ENCODE measurements around the gene RHBDD2.
A peak's percentile ranks its signal among the peaks of the same experiment; 100 is the strongest.
"Not testable (repeated sequence)": the region's sequence is repeated elsewhere in the genome, so short reads cannot be mapped to it uniquely, and the experiment has no call there.

RHBDD2 gene

GRCh38 chr7:75878769-75879611, at the start of gene RHBDD2:
Gene RHBDD2, plus strand, starts transcription at chr7:75879034. Its CDS starts 49 bp downstream, at chr7:75879083.
- peak; percentile 77 to 93 for DNase-seq (ENCODE audit: low spot score in 2 of 2)
- H3K36me3 Mint-ChIP-seq = peaks cover 44% of the 10 kb centered on the region
- H3K4me3 Mint-ChIP-seq = peak within 1 kb of the TSS; percentile 98
- H3K27ac Mint-ChIP-seq = peak within 1 kb of the TSS; percentile 94
- ATAC-seq = peak; percentile 96
- H3K4me1 Mint-ChIP-seq = peaks cover 30% of the 10 kb centered on the region
- no peaks in the 10 kb centered on the region for H3K9me3 Mint-ChIP-seq

DNA sequence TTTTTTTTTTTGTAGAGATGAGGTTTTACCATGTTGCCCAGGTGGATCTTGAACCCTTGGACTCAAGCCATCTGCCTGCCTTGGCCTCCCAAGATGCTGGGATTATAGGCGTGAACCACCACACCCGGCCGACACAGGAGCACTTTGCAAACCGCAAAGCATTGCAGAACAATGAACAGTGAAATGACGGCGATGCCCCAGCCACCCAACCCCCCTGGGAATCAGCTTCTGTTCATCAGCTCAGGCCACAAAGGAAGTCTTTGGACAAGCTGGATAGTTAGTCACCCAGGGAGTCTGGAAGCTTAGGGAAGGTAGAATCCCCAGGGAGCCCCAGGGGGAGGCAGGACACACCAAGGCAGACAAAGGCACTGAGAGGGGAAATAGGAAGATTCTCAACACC, 49.2 kb upstream of the RHBDD2 start:
- not testable (repeated sequence) for H3K27ac Mint-ChIP-seq; H3K9me3 Mint-ChIP-seq; H3K36me3 Mint-ChIP-seq; DNase-seq (ENCODE audit: low spot score in 2 of 2); H3K4me3 Mint-ChIP-seq; H3K4me1 Mint-ChIP-seq; ATAC-seq

DNA sequence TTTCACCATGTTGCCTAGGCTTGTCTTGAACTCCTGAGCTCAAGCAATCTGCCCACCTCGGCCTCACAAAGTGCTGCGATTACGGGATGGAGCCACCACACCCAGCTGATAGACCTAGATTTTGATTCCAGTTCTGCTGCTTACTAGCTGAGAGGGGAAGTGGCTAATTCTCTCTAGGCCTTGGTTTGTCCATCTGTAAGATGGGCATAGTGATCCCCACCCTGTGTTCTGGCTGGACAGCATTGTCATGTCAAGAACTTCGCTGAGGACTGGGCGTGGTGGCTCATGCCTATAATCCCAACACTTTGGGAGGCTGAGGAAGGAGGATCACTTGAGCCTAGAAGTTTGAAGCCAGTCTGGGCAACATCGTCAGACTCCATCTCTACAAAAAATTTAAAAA, 47.9 kb upstream of the RHBDD2 start:
- ATAC-seq (no peak), DNase-seq (ENCODE audit: low spot score in 2 of 2) (no peak)
- Mint-ChIP-seq H3K9me3 (no peaks in the 10 kb centered on the region), H3K4me1 (no peaks in the 10 kb centered on the region), H3K27ac (no peak overlapping the region), H3K4me3 (no peak overlapping the region), H3K36me3 (no peaks in the 10 kb centered on the region)

DNA sequence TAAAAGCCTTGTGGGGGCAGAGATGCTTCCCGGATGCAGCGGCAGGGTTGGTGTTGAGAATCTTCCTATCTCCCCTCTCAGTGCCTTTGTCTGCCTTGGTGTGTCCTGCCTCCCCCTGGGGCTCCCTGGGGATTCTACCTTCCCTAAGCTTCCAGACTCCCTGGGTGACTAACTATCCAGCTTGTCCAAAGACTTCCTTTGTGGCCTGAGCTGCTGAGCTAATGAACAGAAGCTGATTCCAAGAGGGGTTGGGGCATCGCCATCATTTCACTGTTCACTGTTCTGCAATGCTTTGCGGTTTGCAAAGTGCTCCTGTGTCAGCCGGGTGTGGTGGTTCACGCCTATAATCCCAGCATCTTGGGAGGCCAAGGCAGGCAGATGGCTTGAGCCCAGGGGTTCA, 45.2 kb upstream of the RHBDD2 start:
- DNase-seq (ENCODE audit: low spot score in 2 of 2); H3K36me3 Mint-ChIP-seq; H3K4me3 Mint-ChIP-seq; H3K9me3 Mint-ChIP-seq; H3K4me1 Mint-ChIP-seq; H3K27ac Mint-ChIP-seq; ATAC-seq: not testable (repeated sequence)

DNA sequence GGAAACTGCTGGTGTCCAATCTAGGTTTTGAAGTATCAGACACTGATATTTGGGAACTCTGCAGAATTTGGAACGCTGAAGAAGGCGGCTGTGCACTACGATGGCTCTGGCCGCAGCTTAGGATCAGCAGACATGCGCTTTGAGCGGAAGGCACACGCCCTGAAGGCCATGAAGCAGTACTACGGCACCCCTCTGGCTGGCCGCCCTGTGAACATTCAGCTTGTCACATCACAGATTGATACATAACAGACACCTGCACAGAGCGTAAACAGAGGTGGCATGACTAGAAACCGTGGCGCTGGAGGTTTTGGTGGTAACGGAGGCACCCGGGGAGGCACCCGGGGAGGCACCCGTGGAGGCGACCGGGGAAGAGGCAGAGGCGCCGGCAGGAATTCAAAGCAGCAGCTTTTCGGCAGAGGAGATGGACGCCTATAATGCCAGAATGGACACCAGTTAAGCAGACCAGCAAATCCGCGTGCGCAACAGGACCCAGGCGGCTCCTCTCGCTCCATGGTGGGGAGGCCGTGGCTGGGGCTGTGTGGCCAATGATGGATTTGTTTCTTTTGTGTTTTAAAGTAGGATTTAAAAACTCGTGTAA, 43.0 kb upstream of the RHBDD2 start:
- Mint-ChIP-seq H3K4me3 (no peak overlapping the region), H3K4me1 (no peaks in the 10 kb centered on the region), H3K36me3 (no peaks in the 10 kb centered on the region), H3K27ac (no peak overlapping the region), H3K9me3 (no peaks in the 10 kb centered on the region)
- ATAC-seq (no peak), DNase-seq (ENCODE audit: low spot score in 2 of 2) (no peak)

GRCh38 chr7:75836798-75837197, 42.0 kb upstream of the RHBDD2 start:
- no peak overlapping the region for H3K4me3 Mint-ChIP-seq
- no peak for DNase-seq (ENCODE audit: low spot score in 2 of 2)
- H3K36me3 Mint-ChIP-seq = no peaks in the 10 kb centered on the region
- no peaks in the 10 kb centered on the region for H3K4me1 Mint-ChIP-seq
- H3K27ac Mint-ChIP-seq = no peak overlapping the region
- no peaks in the 10 kb centered on the region for H3K9me3 Mint-ChIP-seq
- ATAC-seq = no peak

DNA sequence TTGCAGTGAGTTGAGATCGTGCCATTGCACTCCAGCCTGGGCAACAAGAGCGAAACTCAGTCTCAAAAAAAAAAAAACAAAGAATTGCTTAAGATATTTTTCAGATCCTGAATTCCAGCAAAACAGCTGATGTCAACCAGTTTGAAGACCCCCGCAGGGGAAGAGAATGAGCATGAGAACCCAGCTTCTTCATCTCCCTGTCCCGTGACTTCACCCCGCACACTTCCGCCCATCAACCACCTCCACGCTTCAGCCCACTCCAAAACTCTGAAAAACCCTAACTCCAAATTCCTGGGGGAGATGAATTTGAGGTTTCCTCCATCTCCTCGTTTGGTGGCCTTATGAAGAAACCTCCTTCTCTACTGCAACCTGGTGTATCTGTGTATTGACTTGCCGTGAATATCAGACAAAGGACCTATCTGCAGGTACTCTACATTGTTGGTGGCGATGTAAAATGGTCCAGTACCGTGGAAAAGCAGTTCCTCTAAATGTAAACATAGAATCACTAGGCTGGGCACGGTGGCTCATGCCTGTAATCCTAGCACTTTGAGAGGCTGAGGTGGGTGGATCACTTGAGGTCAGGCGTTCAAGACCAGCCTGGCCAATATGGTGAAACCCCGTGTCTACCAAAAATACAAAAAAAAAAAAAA, 40.4 kb upstream of the RHBDD2 start:
- not testable (repeated sequence) for ATAC-seq; H3K4me3 Mint-ChIP-seq; DNase-seq (ENCODE audit: low spot score in 2 of 2); H3K9me3 Mint-ChIP-seq; H3K36me3 Mint-ChIP-seq; H3K27ac Mint-ChIP-seq
- peaks cover 12% of the 10 kb centered on the region for H3K4me1 Mint-ChIP-seq

DNA sequence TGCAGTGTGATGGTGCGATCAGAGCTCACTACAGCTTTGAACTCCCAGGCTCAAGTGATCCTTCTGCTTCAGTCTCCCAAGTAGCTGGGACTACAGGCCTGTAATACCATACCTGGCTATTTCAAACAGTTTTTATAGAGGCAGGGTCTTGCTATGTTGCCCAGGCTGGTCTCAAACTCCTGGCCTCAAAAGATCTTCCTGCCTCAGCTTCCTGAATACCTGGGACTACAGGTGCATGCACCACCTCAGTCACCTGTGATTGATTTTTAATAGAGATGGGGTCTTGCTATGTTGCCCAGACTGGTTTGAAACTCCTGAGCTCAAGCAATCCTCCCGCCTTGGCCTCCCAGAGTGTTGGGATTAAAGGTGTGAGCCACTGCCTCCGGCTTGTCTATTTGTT, 38.8 kb upstream of the RHBDD2 start:
- Mint-ChIP-seq H3K9me3 (no peaks in the 10 kb centered on the region), H3K4me1 (peaks cover 17% of the 10 kb centered on the region), H3K27ac (no peak overlapping the region), H3K36me3 (no peaks in the 10 kb centered on the region), H3K4me3 (no peak overlapping the region)
- DNase-seq (ENCODE audit: low spot score in 2 of 2) (no peak), ATAC-seq (no peak)

DNA sequence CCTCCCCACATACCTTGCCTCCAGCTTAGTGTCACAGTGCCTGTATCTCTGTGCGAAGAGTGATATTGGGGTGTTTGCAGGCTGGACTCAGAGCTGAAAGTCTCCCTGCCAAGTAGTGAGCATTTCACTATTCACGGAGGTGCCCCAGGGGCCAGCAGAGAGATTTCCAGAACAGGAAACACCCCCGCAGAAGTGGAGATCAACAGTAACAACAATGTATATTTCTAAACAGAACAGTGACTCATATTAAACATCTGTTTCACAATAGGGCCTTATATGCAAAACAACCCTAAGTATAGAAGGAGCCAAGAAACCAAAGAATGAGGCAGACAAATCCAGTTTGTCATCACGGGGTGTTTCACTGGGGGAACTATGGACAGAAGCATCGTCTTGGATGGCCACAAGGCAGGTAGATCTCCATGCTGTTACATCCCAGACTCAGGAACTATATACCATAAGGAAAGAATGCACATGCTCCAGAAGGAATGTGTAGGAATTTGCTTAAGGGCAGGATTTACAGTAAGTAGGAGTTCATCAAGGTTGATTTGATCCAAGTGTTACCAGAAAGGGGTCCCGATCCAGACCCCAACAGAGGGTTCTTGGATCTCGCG, 35.9 kb upstream of the RHBDD2 start:
- ATAC-seq (peak; percentile 98), DNase-seq (ENCODE audit: low spot score in 2 of 2) (peak; percentile 20 to 65)
- Mint-ChIP-seq H3K27ac (peak overlapping the region; percentile 84), H3K36me3 (no peaks in the 10 kb centered on the region), H3K9me3 (no peaks in the 10 kb centered on the region), H3K4me3 (peak overlapping the region; percentile 57), H3K4me1 (peaks cover 17% of the 10 kb centered on the region)

- H3K9me3 Mint-ChIP-seq = no peaks in the 10 kb centered on the region
- H3K27ac Mint-ChIP-seq = peak overlapping the region; percentile 84
- H3K4me1 Mint-ChIP-seq = peaks cover 17% of the 10 kb centered on the region
- H3K36me3 Mint-ChIP-seq = no peaks in the 10 kb centered on the region
- no peak for DNase-seq (ENCODE audit: low spot score in 2 of 2)
- ATAC-seq = no peak
- H3K4me3 Mint-ChIP-seq = no peak overlapping the region
Observed at GRCh38 chr7:75843613-75844116, 35.2 kb upstream of the RHBDD2 start.

- no peak for DNase-seq (ENCODE audit: low spot score in 2 of 2)
- H3K27ac Mint-ChIP-seq = no peak overlapping the region
- H3K9me3 Mint-ChIP-seq = no peaks in the 10 kb centered on the region
- H3K4me1 Mint-ChIP-seq = peaks cover 17% of the 10 kb centered on the region
- ATAC-seq = no peak
- H3K4me3 Mint-ChIP-seq = no peak overlapping the region
- no peaks in the 10 kb centered on the region for H3K36me3 Mint-ChIP-seq
Observed at GRCh38 chr7:75844158-75844557, 34.7 kb upstream of the RHBDD2 start.

DNA sequence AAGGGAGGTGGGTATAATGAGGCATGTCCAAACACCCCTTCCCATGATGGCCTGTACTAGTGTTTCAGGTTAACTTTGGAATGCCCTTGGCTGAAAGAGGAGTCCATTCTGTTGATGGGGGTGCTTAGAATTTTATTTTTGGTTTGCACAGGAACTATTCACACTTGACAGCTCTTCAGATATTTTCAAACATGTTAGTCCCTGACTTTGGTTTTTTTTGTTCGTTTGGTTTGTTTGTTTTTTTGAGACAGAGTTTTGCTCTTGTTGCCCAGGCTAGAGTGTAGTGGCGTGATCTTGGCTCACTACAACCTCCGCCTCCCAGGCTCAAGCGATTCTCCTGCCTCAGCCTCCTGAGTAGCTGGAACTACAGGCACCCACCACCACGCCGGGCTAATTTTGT, 33.7 kb upstream of the RHBDD2 start:
- not testable (repeated sequence) for H3K27ac Mint-ChIP-seq; DNase-seq (ENCODE audit: low spot score in 2 of 2); H3K36me3 Mint-ChIP-seq; H3K4me3 Mint-ChIP-seq; H3K9me3 Mint-ChIP-seq; ATAC-seq
- H3K4me1 Mint-ChIP-seq = peaks cover 17% of the 10 kb centered on the region

GRCh38 chr7:75847707-75848106, 31.1 kb upstream of the RHBDD2 start:
- ATAC-seq (no peak), DNase-seq (ENCODE audit: low spot score in 2 of 2) (no peak)
- Mint-ChIP-seq H3K9me3 (no peaks in the 10 kb centered on the region), H3K4me1 (peaks cover 12% of the 10 kb centered on the region), H3K4me3 (no peak overlapping the region), H3K36me3 (no peaks in the 10 kb centered on the region), H3K27ac (peak overlapping the region; percentile 38)

DNA sequence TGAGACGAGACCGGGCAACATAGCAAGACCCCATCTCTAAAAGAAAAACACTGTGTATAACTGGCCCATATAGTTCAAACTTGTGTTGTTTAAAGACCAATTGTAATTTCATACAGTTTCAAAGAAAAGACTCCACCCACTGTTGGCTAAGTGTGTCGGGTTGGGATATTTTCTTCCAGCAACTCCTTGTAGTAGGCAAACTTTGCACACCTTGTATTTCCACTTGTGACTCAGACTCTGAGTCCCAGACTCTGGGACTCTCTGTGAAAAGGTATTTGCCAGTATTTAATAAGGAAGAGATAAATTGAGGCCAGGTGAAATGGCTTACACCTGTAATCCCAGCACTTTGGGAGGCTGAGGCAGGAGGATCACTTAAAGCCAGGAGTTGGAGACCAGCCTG, 29.3 kb upstream of the RHBDD2 start:
- Mint-ChIP-seq H3K36me3 (no peaks in the 10 kb centered on the region), H3K27ac (no peak overlapping the region), H3K4me3 (no peak overlapping the region), H3K4me1 (no peaks in the 10 kb centered on the region), H3K9me3 (no peaks in the 10 kb centered on the region)
- ATAC-seq (no peak), DNase-seq (ENCODE audit: low spot score in 2 of 2) (no peak)

GRCh38 chr7:75850235-75850634, 28.6 kb upstream of the RHBDD2 start:
- no peak for DNase-seq (ENCODE audit: low spot score in 2 of 2)
- no peak for ATAC-seq
- no peak overlapping the region for H3K4me3 Mint-ChIP-seq
- H3K36me3 Mint-ChIP-seq = no peaks in the 10 kb centered on the region
- H3K27ac Mint-ChIP-seq = no peak overlapping the region
- H3K4me1 Mint-ChIP-seq = no peaks in the 10 kb centered on the region
- no peaks in the 10 kb centered on the region for H3K9me3 Mint-ChIP-seq

Measured in stimulated activated effector memory CD8-positive, alpha-beta T cell treated with anti-CD3 and anti-CD28 coated beads, Interleukin-12 subunit alpha, Interleukin-12 subunit beta, amount 100 ng/mL, for 72 hours (primary cell).